Activated CD8-positive, alpha-beta memory T cell treated with anti-CD3 and anti-CD28 coated beads for 36 hours (primary cell): Measurements from ENCODE around the gene HAPLN3. TPM values are rescaled to one million over a fixed set of nuclear protein-coding genes. Genes with fewer than 3 reads are reported as not detected.

Experiments used
- CTCF ChIA-PET: fragments of 350-600 bp; sonication (Branson Sonifier 250); formaldehyde crosslinking; loops from one replicate; lab custom pipeline; 2021; ENCODE audit warnings: antibody characterized with exemption; lab: Charles Lee
- POLR2A ChIA-PET: fragments of 350-600 bp; sonication (Branson Sonifier 250); formaldehyde crosslinking; loops from one replicate; lab custom pipeline; 2021; ENCODE audit warnings: antibody characterized with exemption; lab: Charles Lee
- total RNA-seq, 2 experiments: library from RNA; stranded (reverse); gene quantifications; one replicate each; pipeline ENCODE4 v1.2.3, GENCODE V29; 2021

Gene HAPLN3
- total RNA-seq, 2 experiments from 2014 or later = 27.2 to 30.3 TPM

- ChIA-PET POLR2A (no interaction called here), CTCF (no interaction called here)
These were observed 17.9 kb downstream of the HAPLN3 start for GRCh38 chr15:88877415-88877814.

GRCh38 chr15:88876573-88876972 lies 18.8 kb downstream of the HAPLN3 start:
- CTCF ChIA-PET = no interaction called here
- POLR2A ChIA-PET = no interaction called here

- CTCF ChIA-PET = no interaction called here
- POLR2A ChIA-PET = no interaction called here
These were observed 20.7 kb downstream of the HAPLN3 start for GRCh38 chr15:88874684-88875083.

GRCh38 chr15:88874275-88874674 lies 21.1 kb downstream of the HAPLN3 start:
- ChIA-PET CTCF (no interaction called here), POLR2A (no interaction called here)

- CTCF ChIA-PET = no interaction called here
These were observed 21.6 kb downstream of the HAPLN3 start for GRCh38 chr15:88873786-88874185.

GRCh38 chr15:88872706-88873105 lies 22.6 kb downstream of the HAPLN3 start:
- ChIA-PET CTCF (no interaction called here), POLR2A (interaction anchor here (0.6 kb wide), 2 partner anchors 9 to 207 kb away, joined by 4 read pairs; no protein-coding TSS in a partner anchor)

More at GRCh38 chr15:88873786-88874185, 21.6 kb downstream of the HAPLN3 start:
- POLR2A ChIA-PET = no interaction called here

- ChIA-PET POLR2A (interaction anchor here (0.6 kb wide), 1 partner anchor 8 kb away, joined by 4 read pairs; no protein-coding TSS in a partner anchor), CTCF (no interaction called here)
These were observed 23.2 kb downstream of the HAPLN3 start for GRCh38 chr15:88872106-88872505.

- POLR2A ChIA-PET = no interaction called here
- CTCF ChIA-PET = no interaction called here
These were observed 24.0 kb downstream of the HAPLN3 start for GRCh38 chr15:88871313-88871712.

GRCh38 chr15:88866295-88866881 lies 29.0 kb downstream of the HAPLN3 start:
- POLR2A ChIA-PET = no interaction called here

GRCh38 chr15:88865498-88866099 lies 29.7 kb downstream of the HAPLN3 start:
- CTCF ChIA-PET = no interaction called here
- POLR2A ChIA-PET = no interaction called here

More at GRCh38 chr15:88866295-88866881, 29.0 kb downstream of the HAPLN3 start:
- CTCF ChIA-PET = no interaction called here

GRCh38 chr15:88864861-88865497 lies 30.4 kb downstream of the HAPLN3 start:
- POLR2A ChIA-PET = no interaction called here
- CTCF ChIA-PET = no interaction called here

- ChIA-PET CTCF (no interaction called here), POLR2A (interaction anchor here (0.7 kb wide), 1 partner anchor 9 kb away, joined by 4 read pairs; no protein-coding TSS in a partner anchor)
These were observed 31.9 kb downstream of the HAPLN3 start for GRCh38 chr15:88863412-88863811.

GRCh38 chr15:88860212-88860611 lies 35.1 kb downstream of the HAPLN3 start:
- ChIA-PET POLR2A (no interaction called here), CTCF (no interaction called here)

GRCh38 chr15:88859550-88859949 lies 35.8 kb downstream of the HAPLN3 start:
- ChIA-PET POLR2A (no interaction called here), CTCF (no interaction called here)

- CTCF ChIA-PET = no interaction called here
- POLR2A ChIA-PET = no interaction called here
These were observed 36.4 kb downstream of the HAPLN3 start for GRCh38 chr15:88858934-88859333.

- POLR2A ChIA-PET = no interaction called here
- CTCF ChIA-PET = no interaction called here
These were observed 42.9 kb downstream of the HAPLN3 start for GRCh38 chr15:88852476-88852875.

GRCh38 chr15:88849376-88850072 lies 45.8 kb downstream of the HAPLN3 start:
- CTCF ChIA-PET = no interaction called here
- POLR2A ChIA-PET = no interaction called here

GRCh38 chr15:88848203-88848602 lies 47.1 kb downstream of the HAPLN3 start:
- ChIA-PET POLR2A (no interaction called here), CTCF (no interaction called here)

- POLR2A ChIA-PET = no interaction called here
These were observed 48.2 kb downstream of the HAPLN3 start for GRCh38 chr15:88847144-88847543.

GRCh38 chr15:88845616-88846015 lies 49.7 kb downstream of the HAPLN3 start:
- POLR2A ChIA-PET = no interaction called here
- CTCF ChIA-PET = no interaction called here

More at GRCh38 chr15:88847144-88847543, 48.2 kb downstream of the HAPLN3 start:
- CTCF ChIA-PET = no interaction called here
